Measurements from ENCODE around the gene TOP2B.

The TOP2B gene

GRCh38 chr3:25664812-25665314, at the start of gene TOP2B:
Gene TOP2B (minus strand): TSS chr3:25664907. CDS start chr3:25664297, 610 bp downstream.
- peak; percentile 80 to 99 (median 96) for DNase-seq

- DNase-seq: no peak
Measured at GRCh38 chr3:25713341-25713985, 48.8 kb upstream of the TOP2B start.

- no peak for DNase-seq
Measured at GRCh38 chr3:25711090-25711489, 46.4 kb upstream of the TOP2B start.

GRCh38 chr3:25708036-25708435, 43.3 kb upstream of the TOP2B start:
- DNase-seq: no peak

- DNase-seq: no peak
Measured at GRCh38 chr3:25707268-25707926, 42.7 kb upstream of the TOP2B start.

- DNase-seq: no peak
Measured at GRCh38 chr3:25706213-25706612, 41.5 kb upstream of the TOP2B start.

- no peak for DNase-seq
Measured at GRCh38 chr3:25697553-25697952, 32.8 kb upstream of the TOP2B start.

GRCh38 chr3:25695731-25696420, 31.2 kb upstream of the TOP2B start:
- no peak for DNase-seq

GRCh38 chr3:25693238-25693637, 28.5 kb upstream of the TOP2B start:
- DNase-seq: no peak

GRCh38 chr3:25692341-25692740, 27.6 kb upstream of the TOP2B start:
- DNase-seq: no peak

GRCh38 chr3:25690768-25691533, 26.2 kb upstream of the TOP2B start:
- DNase-seq: no peak

- DNase-seq: no peak
Measured at GRCh38 chr3:25689226-25689625, 24.5 kb upstream of the TOP2B start.

- no peak for DNase-seq
Measured at GRCh38 chr3:25687742-25688141, 23.0 kb upstream of the TOP2B start.

GRCh38 chr3:25686766-25687165, 22.1 kb upstream of the TOP2B start:
- no peak for DNase-seq

GRCh38 chr3:25683882-25684281, 19.2 kb upstream of the TOP2B start:
- no peak for DNase-seq

GRCh38 chr3:25683410-25683809, 18.7 kb upstream of the TOP2B start:
- DNase-seq: no peak

GRCh38 chr3:25679642-25680302, 15.1 kb upstream of the TOP2B start:
- DNase-seq: peak in 2 of 58 donors; percentile 5 to 22

- peak in 1 of 58 donors; percentile 18 for DNase-seq
Measured at GRCh38 chr3:25679166-25679565, 14.5 kb upstream of the TOP2B start.

GRCh38 chr3:25678581-25678980, 13.9 kb upstream of the TOP2B start:
- DNase-seq: no peak

GRCh38 chr3:25677121-25677520, 12.4 kb upstream of the TOP2B start:
- DNase-seq: no peak

- DNase-seq: no peak
Measured at GRCh38 chr3:25674670-25675069, 10.0 kb upstream of the TOP2B start.

Data from anterior cingulate cortex (tissue), 58 donors.